HEK293 (cell line): ENCODE data around the gene AHCTF1.

Experiments used
- CTCF ChIA-PET: fragments of 350-600 bp; formaldehyde crosslinking; extraction: SDS; loops from one replicate; lab custom pipeline; 2021; ENCODE audit warnings: antibody characterized with exemption; lab: Yijun Ruan, JAX
- POLR2A ChIA-PET: fragments of 300-600 bp; formaldehyde crosslinking; extraction: SDS; loops from one replicate; lab custom pipeline; 2020; ENCODE audit warnings: antibody characterized with exemption, inconsistent platforms; lab: Yijun Ruan, JAX
- H3K27ac ChIP-seq: fragments of 200-500 bp; sonication (Bioruptor generic); 2 replicates; pipeline ENCODE4 v1.5.1; 2014; ENCODE audit warnings: low read depth, low read length, control low read depth, inconsistent platforms; ENCODE audit errors: extremely low read depth
- H3K36me3 ChIP-seq, 2 experiments: fragments of 200-500 bp in 1 of 2; sonication (Bioruptor generic) in 1 of 2; 1 replicate in 1 of 2; 2 replicates in 1 of 2; pipeline ENCODE4 v1.5.1; 2014 to 2017; ENCODE audit warnings: inconsistent platforms in 2 of 2, low read length in 2 of 2; ENCODE audit not compliant: control insufficient read depth in 2 of 2, insufficient read depth in 1 of 2
- H3K4me1 ChIP-seq: fragments of 200-500 bp; sonication (Bioruptor generic); 2 replicates; pipeline ENCODE4 v1.5.1; 2014; ENCODE audit warnings: mild to moderate bottlenecking, low read length, inconsistent platforms; ENCODE audit not compliant: control insufficient read depth, insufficient read depth
- H3K4me3 ChIP-seq: 2 replicates; pipeline ENCODE4 v1.5.1; 2011; ENCODE audit warnings: low read depth, mild to moderate bottlenecking, control low read depth, low read length, moderate library complexity
- H3K9me3 ChIP-seq: fragments of 200-500 bp; sonication (Bioruptor generic); 2 replicates; pipeline ENCODE4 v1.5.1; 2014; ENCODE audit warnings: low read depth, low read length, inconsistent platforms; ENCODE audit not compliant: control insufficient read depth, insufficient read depth
- HOXD13 ChIP-seq: sonication (generic); formaldehyde crosslinking; IDR thresholded peaks from 2 replicates; pipeline ENCODE4 v1.8.0; 2022; ENCODE audit warnings: missing genetic modification reagents, borderline replicate concordance
- KLF9 ChIP-seq: fragments of 450-650 bp; formaldehyde crosslinking; IDR thresholded peaks from 2 replicates; pipeline ENCODE4 v1.5.1; 2016; ENCODE audit warnings: missing biosample characterization, missing genetic modification characterization, low read depth
- SP7 ChIP-seq: fragments of 450-650 bp; formaldehyde crosslinking; IDR thresholded peaks from 2 replicates; pipeline ENCODE4 v1.5.1; 2016; ENCODE audit warnings: missing biosample characterization, missing genetic modification characterization
- ZEB2 ChIP-seq: fragments of 450-650 bp; formaldehyde crosslinking; IDR thresholded peaks from 2 replicates; pipeline ENCODE4 v1.5.1; 2016; ENCODE audit warnings: missing biosample characterization, missing genetic modification characterization
- ZFP3 ChIP-seq: fragments of 450-650 bp; formaldehyde crosslinking; IDR thresholded peaks from 2 replicates; pipeline ENCODE4 v1.5.1; 2016; ENCODE audit warnings: low read depth, missing biosample characterization, missing genetic modification characterization
- ZNF112 ChIP-seq: fragments of 450-650 bp; formaldehyde crosslinking; IDR thresholded peaks from 2 replicates; pipeline ENCODE4 v1.5.0; 2017; ENCODE audit warnings: missing biosample characterization, missing genetic modification characterization
- ZNF132 ChIP-seq: fragments of 450-650 bp; formaldehyde crosslinking; IDR thresholded peaks from 2 replicates; pipeline ENCODE4 v1.5.1; 2017; ENCODE audit warnings: missing biosample characterization, missing genetic modification characterization, borderline replicate concordance
- ZNF155 ChIP-seq: fragments of 450-650 bp; formaldehyde crosslinking; IDR thresholded peaks from 2 replicates; pipeline ENCODE4 v1.5.1; 2016; ENCODE audit warnings: missing biosample characterization, missing genetic modification characterization
- ZNF184 ChIP-seq: fragments of 450-650 bp; IDR thresholded peaks from 2 replicates; pipeline ENCODE4 v1.5.1; 2018; ENCODE audit warnings: missing biosample characterization, mild to moderate bottlenecking, missing genetic modification characterization
- ZNF202 ChIP-seq: fragments of 450-650 bp; formaldehyde crosslinking; IDR thresholded peaks from 2 replicates; pipeline ENCODE4 v1.5.1; 2016; ENCODE audit warnings: missing biosample characterization, missing genetic modification characterization, borderline replicate concordance
- ZNF335 ChIP-seq: fragments of 450-650 bp; formaldehyde crosslinking; conservative IDR thresholded peaks from 2 replicates; pipeline ENCODE4 v1.5.1; 2016; ENCODE audit warnings: missing biosample characterization, missing genetic modification characterization
- ZNF341 ChIP-seq: fragments of 450-650 bp; formaldehyde crosslinking; IDR thresholded peaks from 2 replicates; pipeline ENCODE4; 2016; ENCODE audit warnings: low read depth, missing biosample characterization, missing genetic modification characterization
- ZNF366 ChIP-seq: fragments of 450-650 bp; formaldehyde crosslinking; conservative IDR thresholded peaks from 2 replicates; pipeline ENCODE4 v1.5.1; 2016; ENCODE audit warnings: missing biosample characterization, missing genetic modification characterization
- ZNF501 ChIP-seq: fragments of 450-650 bp; formaldehyde crosslinking; IDR thresholded peaks from 2 replicates; pipeline ENCODE4 v1.5.1; 2016; ENCODE audit warnings: missing biosample characterization, missing genetic modification characterization
- ZNF530 ChIP-seq: fragments of 450-650 bp; formaldehyde crosslinking; IDR thresholded peaks from 2 replicates; pipeline ENCODE4 v1.5.1; 2016; ENCODE audit warnings: low read depth, missing biosample characterization, missing genetic modification characterization
- ZNF624 ChIP-seq: fragments of 450-650 bp; formaldehyde crosslinking; IDR thresholded peaks from 2 replicates; pipeline ENCODE4 v1.5.1; 2017; ENCODE audit warnings: missing biosample characterization, missing genetic modification characterization
- ZNF701 ChIP-seq: fragments of 450-650 bp; formaldehyde crosslinking; IDR thresholded peaks from 2 replicates; pipeline ENCODE4 v1.5.1; 2016; ENCODE audit warnings: missing biosample characterization, missing genetic modification characterization
- ZNF791 ChIP-seq: fragments of 450-650 bp; formaldehyde crosslinking; IDR thresholded peaks from 2 replicates; pipeline ENCODE4 v1.5.1; 2016; ENCODE audit warnings: missing biosample characterization, missing genetic modification characterization
- TF ChIP-seq, protein P1 (sequence below): fragments of 450-650 bp; formaldehyde crosslinking; optimal IDR thresholded peaks from 2 replicates; pipeline ENCODE3; 2016; ENCODE audit warnings: missing biosample characterization, mild to moderate bottlenecking, missing genetic modification characterization
- TF ChIP-seq, protein P2 (sequence below): fragments of 450-650 bp; formaldehyde crosslinking; IDR thresholded peaks from 2 replicates; pipeline ENCODE4 v1.5.1; 2017; ENCODE audit warnings: missing biosample characterization, missing genetic modification characterization
- TF ChIP-seq, protein P3 (sequence below): fragments of 450-650 bp; formaldehyde crosslinking; IDR thresholded peaks from 2 replicates; pipeline ENCODE4 v1.5.1; 2016; ENCODE audit warnings: missing biosample characterization, missing genetic modification characterization
- TF ChIP-seq, protein P4 (sequence below): fragments of 450-650 bp; formaldehyde crosslinking; IDR thresholded peaks from 2 replicates; pipeline ENCODE4 v1.5.1; 2017; ENCODE audit warnings: missing biosample characterization, missing genetic modification characterization

AHCTF1 gene

DNA sequence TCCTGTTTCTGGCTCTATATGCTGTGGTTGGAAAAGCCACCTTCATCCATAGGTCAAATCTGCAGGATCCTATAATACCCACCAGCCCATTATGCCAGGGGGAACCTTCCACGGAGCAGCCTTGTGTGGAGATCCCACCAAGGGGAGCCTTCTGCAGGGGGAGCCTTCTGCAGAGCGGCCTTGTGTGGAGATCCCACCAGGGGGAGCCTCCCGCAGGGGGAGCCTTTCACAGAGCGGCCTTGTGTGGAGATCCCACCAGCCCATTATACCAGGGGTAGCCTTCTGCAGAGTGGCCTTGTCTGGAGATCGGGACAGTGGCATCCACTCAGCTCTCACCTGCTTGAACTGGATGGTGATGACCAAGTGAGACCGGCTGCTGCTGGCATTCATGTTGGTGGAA is 122.3 kb downstream of the AHCTF1 start:
- Histone ChIP-seq H3K4me3 (no peak overlapping the region), H3K36me3 (no peaks in the 10 kb centered on the region), H3K27ac (no peak overlapping the region), H3K4me1 (no peaks in the 10 kb centered on the region), H3K9me3 (no peaks in the 10 kb centered on the region)
- CTCF ChIA-PET: no interaction called here
- POLR2A ChIA-PET: no interaction called here
- TF ChIP-seq ZFP3 (tag by site-specific recombination) (no peak), SP7 (tag by site-specific recombination) (no peak), ZEB2 (no peak), ZNF155 (tag by site-specific recombination) (no peak), ZNF184 (no peak), ZNF132 (tag by site-specific recombination) (no peak), HOXD13 (CRISPR knock-in tag) (no peak), ZNF791 (no peak), ZNF366 (tag by site-specific recombination) (no peak), ZNF701 (no peak), KLF9 (no peak), ZNF530 (tag by site-specific recombination) (no peak), ZNF624 (tag by site-specific recombination) (no peak), ZNF335 (tag by site-specific recombination) (no peak), ZNF501 (tag by site-specific recombination) (no peak)
- TF ChIP-seq, protein P1, sequence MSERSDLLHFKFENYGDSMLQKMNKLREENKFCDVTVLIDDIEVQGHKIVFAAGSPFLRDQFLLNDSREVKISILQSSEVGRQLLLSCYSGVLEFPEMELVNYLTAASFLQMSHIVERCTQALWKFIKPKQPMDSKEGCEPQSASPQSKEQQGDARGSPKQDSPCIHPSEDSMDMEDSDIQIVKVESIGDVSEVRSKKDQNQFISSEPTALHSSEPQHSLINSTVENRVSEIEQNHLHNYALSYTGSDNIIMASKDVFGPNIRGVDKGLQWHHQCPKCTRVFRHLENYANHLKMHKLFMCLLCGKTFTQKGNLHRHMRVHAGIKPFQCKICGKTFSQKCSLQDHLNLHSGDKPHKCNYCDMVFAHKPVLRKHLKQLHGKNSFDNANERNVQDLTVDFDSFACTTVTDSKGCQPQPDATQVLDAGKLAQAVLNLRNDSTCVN (tag by site-specific recombination): no peak
- TF ChIP-seq, protein P2, sequence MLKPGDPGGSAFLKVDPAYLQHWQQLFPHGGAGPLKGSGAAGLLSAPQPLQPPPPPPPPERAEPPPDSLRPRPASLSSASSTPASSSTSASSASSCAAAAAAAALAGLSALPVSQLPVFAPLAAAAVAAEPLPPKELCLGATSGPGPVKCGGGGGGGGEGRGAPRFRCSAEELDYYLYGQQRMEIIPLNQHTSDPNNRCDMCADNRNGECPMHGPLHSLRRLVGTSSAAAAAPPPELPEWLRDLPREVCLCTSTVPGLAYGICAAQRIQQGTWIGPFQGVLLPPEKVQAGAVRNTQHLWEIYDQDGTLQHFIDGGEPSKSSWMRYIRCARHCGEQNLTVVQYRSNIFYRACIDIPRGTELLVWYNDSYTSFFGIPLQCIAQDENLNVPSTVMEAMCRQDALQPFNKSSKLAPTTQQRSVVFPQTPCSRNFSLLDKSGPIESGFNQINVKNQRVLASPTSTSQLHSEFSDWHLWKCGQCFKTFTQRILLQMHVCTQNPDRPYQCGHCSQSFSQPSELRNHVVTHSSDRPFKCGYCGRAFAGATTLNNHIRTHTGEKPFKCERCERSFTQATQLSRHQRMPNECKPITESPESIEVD (tag by site-specific recombination): no peak
- TF ChIP-seq, protein P3, sequence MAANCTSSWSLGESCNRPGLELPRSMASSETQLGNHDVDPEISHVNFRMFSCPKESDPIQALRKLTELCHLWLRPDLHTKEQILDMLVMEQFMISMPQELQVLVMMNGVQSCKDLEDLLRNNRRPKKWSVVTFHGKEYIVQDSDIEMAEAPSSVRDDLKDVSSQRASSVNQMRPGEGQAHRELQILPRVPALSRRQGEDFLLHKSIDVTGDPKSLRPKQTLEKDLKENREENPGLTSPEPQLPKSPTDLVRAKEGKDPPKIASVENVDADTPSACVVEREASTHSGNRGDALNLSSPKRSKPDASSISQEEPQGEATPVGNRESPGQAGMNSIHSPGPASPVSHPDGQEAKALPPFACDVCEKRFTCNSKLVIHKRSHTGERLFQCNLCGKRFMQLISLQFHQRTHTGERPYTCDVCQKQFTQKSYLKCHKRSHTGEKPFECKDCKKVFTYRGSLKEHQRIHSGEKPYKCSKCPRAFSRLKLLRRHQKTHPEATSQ (tag by site-specific recombination): no peak

DNA sequence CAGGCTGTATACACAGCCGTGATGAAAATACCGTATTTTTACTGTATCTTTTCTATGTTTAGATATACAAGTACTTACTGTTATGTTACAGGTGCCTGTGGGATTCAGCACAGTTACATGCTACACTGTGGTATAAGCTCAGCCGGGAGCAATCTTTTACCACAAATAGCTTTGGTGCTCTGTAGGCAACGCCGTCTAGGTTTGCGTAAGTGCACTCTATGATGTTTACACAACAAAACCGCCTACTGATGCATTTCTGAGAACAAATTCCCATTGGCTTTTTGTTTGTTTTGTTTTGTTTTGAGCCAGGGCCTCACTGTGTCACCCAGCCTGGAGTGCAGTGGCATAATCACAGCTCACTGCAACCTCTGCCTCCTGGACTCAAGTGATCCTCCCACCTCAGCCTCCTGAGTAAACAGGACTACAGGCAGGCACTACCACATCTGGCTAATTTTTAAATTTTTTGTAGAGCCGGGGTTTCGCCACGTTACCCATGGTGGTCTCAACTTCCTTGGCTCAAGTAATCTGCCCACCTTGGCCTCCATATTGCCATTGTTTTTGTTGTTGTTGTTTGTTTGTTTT is 126.5 kb downstream of the AHCTF1 start:
- no peaks in the 10 kb centered on the region for H3K4me1 ChIP-seq
- H3K36me3 ChIP-seq: no peaks in the 10 kb centered on the region
- ChIA-PET POLR2A (no interaction called here), CTCF (no interaction called here)
- H3K27ac ChIP-seq: no peak overlapping the region
- no peaks in the 10 kb centered on the region for H3K9me3 ChIP-seq
- H3K4me3 ChIP-seq: no peak overlapping the region
- TF ChIP-seq, protein P4, sequence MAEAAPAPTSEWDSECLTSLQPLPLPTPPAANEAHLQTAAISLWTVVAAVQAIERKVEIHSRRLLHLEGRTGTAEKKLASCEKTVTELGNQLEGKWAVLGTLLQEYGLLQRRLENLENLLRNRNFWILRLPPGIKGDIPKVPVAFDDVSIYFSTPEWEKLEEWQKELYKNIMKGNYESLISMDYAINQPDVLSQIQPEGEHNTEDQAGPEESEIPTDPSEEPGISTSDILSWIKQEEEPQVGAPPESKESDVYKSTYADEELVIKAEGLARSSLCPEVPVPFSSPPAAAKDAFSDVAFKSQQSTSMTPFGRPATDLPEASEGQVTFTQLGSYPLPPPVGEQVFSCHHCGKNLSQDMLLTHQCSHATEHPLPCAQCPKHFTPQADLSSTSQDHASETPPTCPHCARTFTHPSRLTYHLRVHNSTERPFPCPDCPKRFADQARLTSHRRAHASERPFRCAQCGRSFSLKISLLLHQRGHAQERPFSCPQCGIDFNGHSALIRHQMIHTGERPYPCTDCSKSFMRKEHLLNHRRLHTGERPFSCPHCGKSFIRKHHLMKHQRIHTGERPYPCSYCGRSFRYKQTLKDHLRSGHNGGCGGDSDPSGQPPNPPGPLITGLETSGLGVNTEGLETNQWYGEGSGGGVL (tag by site-specific recombination): no peak
- TF ChIP-seq ZNF341 (tag by site-specific recombination) (no peak), ZNF202 (no peak), KLF9 (no peak), ZNF112 (tag by site-specific recombination) (no peak)
